K562 (cell line): ENCODE results near the gene HOXB8. TPM values are rescaled to one million over a fixed set of nuclear protein-coding genes. Genes with fewer than 3 reads are reported as not detected.

ENCODE experiments used
- E2F6 ChIP-seq, 2 experiments: IDR thresholded peaks; 2 replicates each; pipeline ENCODE4 v1.6.1; 2011; ENCODE audit warnings: borderline replicate concordance in 1 of 2, control low read depth in 1 of 2, low read depth in 1 of 2, low read length in 1 of 2, mild to moderate bottlenecking in 1 of 2, mixed read lengths in 1 of 2, moderate library complexity in 1 of 2; ENCODE audit not compliant: insufficient read depth in 1 of 2, insufficient read length in 1 of 2, poor library complexity in 1 of 2, severe bottlenecking in 1 of 2; ENCODE audit errors: extremely low read depth in 1 of 2
- GTF2F1 ChIP-seq: IDR thresholded peaks from 2 replicates; pipeline ENCODE4 v1.6.1; 2011; ENCODE audit warnings: low read depth, low read length, improper control_type of control experiment
- HNRNPK ChIP-seq: fragments of 200-400 bp; formaldehyde crosslinking; IDR thresholded peaks from one replicate; pipeline ENCODE4 v1.6.1; 2018; ENCODE audit warnings: mild to moderate bottlenecking, low read depth, low read length; ENCODE audit not compliant: poor library complexity, severe bottlenecking
- IRF9 ChIP-seq: fragments of 450-650 bp; IDR thresholded peaks from 2 replicates; pipeline ENCODE4 v1.6.1; 2016; ENCODE audit warnings: missing biosample characterization, missing genetic modification characterization
- KLF10 ChIP-seq: fragments of 250-450 bp; sonication (Bioruptor Pico); IDR thresholded peaks from 2 replicates; pipeline ENCODE4 v1.6.1; 2021; ENCODE audit warnings: matching md5 sums
- KLF6 ChIP-seq: fragments of 250-450 bp; sonication (Bioruptor Pico); IDR thresholded peaks from 2 replicates; pipeline ENCODE4 v1.4.0; 2020; ENCODE audit warnings: mild to moderate bottlenecking, moderate library complexity, borderline replicate concordance
- LCOR ChIP-seq: sonication (generic); formaldehyde crosslinking; IDR thresholded peaks from 2 replicates; pipeline ENCODE4 v1.8.0; 2022; ENCODE audit warnings: mild to moderate bottlenecking, missing genetic modification reagents
- NRF1 ChIP-seq, 2 experiments: fragments of 450-650 bp; IDR thresholded peaks in 1 of 2; conservative IDR thresholded peaks in 1 of 2; 2 replicates each; pipeline ENCODE4 v1.6.1; 2014; ENCODE audit warnings: mild to moderate bottlenecking in 2 of 2
- PHF21A ChIP-seq: fragments of 450-650 bp; IDR thresholded peaks from 2 replicates; pipeline ENCODE4 v1.6.1; 2017; ENCODE audit warnings: low read depth, borderline replicate concordance
- PYGO2 ChIP-seq: fragments of 450-650 bp; IDR thresholded peaks from 2 replicates; pipeline ENCODE4 v1.6.1; 2016; ENCODE audit warnings: mild to moderate bottlenecking, missing genetic modification characterization, moderate library complexity, missing compliant biosample characterization
- RAD51 ChIP-seq: fragments of 450-650 bp; IDR thresholded peaks from 2 replicates; pipeline ENCODE4 v1.7.1; 2016; ENCODE audit warnings: low read depth, mild to moderate bottlenecking, borderline replicate concordance
- RBM25 ChIP-seq: fragments of 200-400 bp; formaldehyde crosslinking; IDR thresholded peaks from 2 replicates; pipeline ENCODE4 v1.6.1; 2018; ENCODE audit warnings: low read length, low read depth, moderate library complexity; ENCODE audit not compliant: severe bottlenecking
- TCF7L2 ChIP-seq: fragments of 150-350 bp; IDR thresholded peaks from 2 replicates; pipeline ENCODE4 v1.6.1; 2016; ENCODE audit warnings: low read depth, mild to moderate bottlenecking, low read length, moderate library complexity
- YY1 ChIP-seq, 3 experiments: IDR thresholded peaks; 2 replicates each; pipeline ENCODE4 v1.6.1; 2011; ENCODE audit warnings: low read length in 2 of 3, mild to moderate bottlenecking in 2 of 3, moderate library complexity in 2 of 3, borderline replicate concordance in 1 of 3, control low read depth in 1 of 3, low read depth in 1 of 3; ENCODE audit not compliant: insufficient read depth in 3 of 3, insufficient replicate concordance in 2 of 3, control insufficient read depth in 1 of 3, insufficient read length in 1 of 3; ENCODE audit errors: extremely low read depth in 1 of 3
- ZNF277 ChIP-seq: fragments of 250-450 bp; sonication (Bioruptor Pico); IDR thresholded peaks from 2 replicates; pipeline ENCODE4 v1.8.0; 2022; ENCODE audit warnings: inconsistent platforms, mild to moderate bottlenecking, moderate library complexity, borderline replicate concordance
- ZNF609 ChIP-seq: sonication (generic); formaldehyde crosslinking; IDR thresholded peaks from 2 replicates; pipeline ENCODE4 v1.8.1; 2023; ENCODE audit warnings: missing genetic modification reagents, mild to moderate bottlenecking, borderline replicate concordance
- polyA plus RNA-seq, 8 experiments: library from polyadenylated mRNA; depleted of rRNA in 4 of 8; stranded (reverse) in 5 of 8; unstranded in 3 of 8; fragments of >200 nt; fragmentation: Nextera tagmentation in 2 of 8; fragmentation: Illumina TruSeq in 1 of 8; extraction: Ambion mirVana in 2 of 8; extraction: Trizol in 1 of 8; gene quantifications; 2 replicates each; pipeline versions ENCODE4 v1.2.1 to v1.2.3, GENCODE V29; 2011 to 2014; ENCODE audit warnings: inconsistent platforms in 1 of 8, missing spikeins in 1 of 8
- total RNA-seq, 7 experiments: library from RNA; depleted of rRNA in 6 of 7; stranded (reverse); fragments of >200 nt in 6 of 7; fragmentation: Illumina TruSeq in 2 of 7; extraction: Trizol in 2 of 7; gene quantifications; 2 replicates each; pipeline versions ENCODE4 v1.2.1 to v1.2.3, GENCODE V29; 2011 to 2021; ENCODE audit warnings: low replicate concordance in 1 of 7

HOXB8 gene
- total and polyA plus RNA-seq, 9 of the 15 experiments (the other 6 are each of a cell fraction or from before 2014, with no cell fraction given) = 0.52 to 23.8 (median 3.6) TPM

- no peak for TF ChIP-seq ZNF277
- TF ChIP-seq IRF9 (tag) = no peak
- peak; percentile 43 to 75 for TF ChIP-seq E2F6 (IDR thresholded peaks at IDR 0.05; ENCODE audit: borderline replicate concordance in 1 of 2, extremely low read depth in 1 of 2, insufficient read depth in 1 of 2, insufficient read length in 1 of 2, low read depth in 1 of 2, low read length in 1 of 2, poor library complexity in 1 of 2, severe bottlenecking in 1 of 2)
- TF ChIP-seq ZNF609 = no peak
- no peak for TF ChIP-seq PYGO2 (tag)
- TF ChIP-seq NRF1 (conservative IDR thresholded peaks at IDR 0.05 in 1 of 2, IDR thresholded peaks at IDR 0.05 in 1 of 2) = peak; percentile 11 to 36; a peak in 1 of 4 replicates
- no peak for TF ChIP-seq GTF2F1
- no peak for TF ChIP-seq KLF10 (CRISPR knock-in tag)
- no peak for TF ChIP-seq HNRNPK
- peak; percentile 100 for TF ChIP-seq RAD51
- TF ChIP-seq TCF7L2 = no peak
- TF ChIP-seq RBM25 = peak; percentile 84
- TF ChIP-seq LCOR = no peak; the same call in 1 of the 2 replicates
- TF ChIP-seq PHF21A = peak; percentile 73; the same call in 1 of the 2 replicates
- peak in 2 of 3 experiments; percentile 22 to 39 for TF ChIP-seq YY1 (IDR thresholded peaks at IDR 0.05; ENCODE audit: borderline replicate concordance in 1 of 3, control insufficient read depth in 1 of 3, extremely low read depth in 1 of 3, insufficient read depth in 3 of 3, insufficient read length in 1 of 3, insufficient replicate concordance in 2 of 3, low read depth in 1 of 3, low read length in 2 of 3)
- TF ChIP-seq KLF6 = no peak
These were observed 4.5 kb downstream of the HOXB8 start, which contains the start of gene HOXB7 (continued) for GRCh38 chr17:48610282-48611211.
